COLO668 (cell line): ENCODE data around the gene KANSL1.
"Not testable (repeated sequence)": the region's sequence is repeated elsewhere in the genome, so short reads cannot be mapped to it uniquely, and the experiment has no call there.

Experiments
- DNase-seq: peaks from one replicate; lab custom pipeline; 2025; ENCODE audit not compliant: unreplicated experiment; lab: John Stamatoyannopoulos, UW

The KANSL1 gene, protein sequence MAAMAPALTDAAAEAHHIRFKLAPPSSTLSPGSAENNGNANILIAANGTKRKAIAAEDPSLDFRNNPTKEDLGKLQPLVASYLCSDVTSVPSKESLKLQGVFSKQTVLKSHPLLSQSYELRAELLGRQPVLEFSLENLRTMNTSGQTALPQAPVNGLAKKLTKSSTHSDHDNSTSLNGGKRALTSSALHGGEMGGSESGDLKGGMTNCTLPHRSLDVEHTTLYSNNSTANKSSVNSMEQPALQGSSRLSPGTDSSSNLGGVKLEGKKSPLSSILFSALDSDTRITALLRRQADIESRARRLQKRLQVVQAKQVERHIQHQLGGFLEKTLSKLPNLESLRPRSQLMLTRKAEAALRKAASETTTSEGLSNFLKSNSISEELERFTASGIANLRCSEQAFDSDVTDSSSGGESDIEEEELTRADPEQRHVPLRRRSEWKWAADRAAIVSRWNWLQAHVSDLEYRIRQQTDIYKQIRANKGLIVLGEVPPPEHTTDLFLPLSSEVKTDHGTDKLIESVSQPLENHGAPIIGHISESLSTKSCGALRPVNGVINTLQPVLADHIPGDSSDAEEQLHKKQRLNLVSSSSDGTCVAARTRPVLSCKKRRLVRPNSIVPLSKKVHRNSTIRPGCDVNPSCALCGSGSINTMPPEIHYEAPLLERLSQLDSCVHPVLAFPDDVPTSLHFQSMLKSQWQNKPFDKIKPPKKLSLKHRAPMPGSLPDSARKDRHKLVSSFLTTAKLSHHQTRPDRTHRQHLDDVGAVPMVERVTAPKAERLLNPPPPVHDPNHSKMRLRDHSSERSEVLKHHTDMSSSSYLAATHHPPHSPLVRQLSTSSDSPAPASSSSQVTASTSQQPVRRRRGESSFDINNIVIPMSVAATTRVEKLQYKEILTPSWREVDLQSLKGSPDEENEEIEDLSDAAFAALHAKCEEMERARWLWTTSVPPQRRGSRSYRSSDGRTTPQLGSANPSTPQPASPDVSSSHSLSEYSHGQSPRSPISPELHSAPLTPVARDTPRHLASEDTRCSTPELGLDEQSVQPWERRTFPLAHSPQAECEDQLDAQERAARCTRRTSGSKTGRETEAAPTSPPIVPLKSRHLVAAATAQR (N-terminal part only)

GRCh38 chr17:46193151-46193625, at the start of gene KANSL1:
Gene KANSL1, minus strand, starts transcription at chr17:46193429. Its CDS starts 21,286 bp downstream, at chr17:46172143.
- DNase-seq, result peak; percentile 90

DNA sequence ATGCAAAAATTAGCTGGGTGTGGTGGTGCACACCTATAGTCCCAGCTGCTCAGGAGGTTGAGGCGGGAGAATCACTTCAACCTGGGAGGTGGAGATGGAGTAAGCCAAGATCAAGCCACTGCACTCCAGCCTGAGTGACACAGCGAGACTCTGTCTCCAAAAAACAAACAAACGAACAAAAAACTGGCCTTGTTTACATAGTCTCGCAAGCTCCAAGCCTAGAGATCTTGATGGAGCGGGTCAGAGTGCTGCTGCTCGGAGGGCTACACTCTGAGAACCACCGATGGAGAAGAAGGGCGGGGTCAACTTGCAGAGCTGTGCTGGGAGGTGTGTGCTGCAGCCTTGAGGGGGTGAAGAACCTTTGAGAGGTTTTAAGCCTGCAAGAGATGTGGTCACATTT, 38.1 kb upstream of the KANSL1 start:
- DNase-seq, result not testable (repeated sequence)

GRCh38 chr17:46225274-46225794, 32.1 kb upstream of the KANSL1 start:
- peak; percentile 93 for DNase-seq

DNA sequence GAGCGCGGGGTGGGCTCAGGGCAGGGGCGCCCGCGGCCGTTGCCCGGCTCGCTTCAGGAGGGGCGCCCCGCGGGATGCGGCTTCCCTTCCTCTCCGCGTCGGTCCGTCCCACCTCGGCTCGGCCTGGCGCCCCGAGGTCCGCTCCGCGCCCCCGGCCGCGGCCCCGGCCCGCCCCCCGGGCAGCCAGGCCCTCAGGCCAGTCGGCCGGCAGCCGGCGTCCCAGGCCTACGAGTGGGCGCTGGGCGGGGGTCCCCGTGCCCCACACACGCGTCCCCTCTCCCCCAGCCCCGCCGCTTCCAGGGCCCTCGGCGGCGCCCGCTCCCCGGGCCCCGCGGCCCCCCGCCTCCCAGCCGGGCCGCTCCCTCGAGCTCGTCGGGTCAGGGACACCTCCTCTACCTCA, 31.6 kb upstream of the KANSL1 start:
- DNase-seq, result not testable (repeated sequence)

DNA sequence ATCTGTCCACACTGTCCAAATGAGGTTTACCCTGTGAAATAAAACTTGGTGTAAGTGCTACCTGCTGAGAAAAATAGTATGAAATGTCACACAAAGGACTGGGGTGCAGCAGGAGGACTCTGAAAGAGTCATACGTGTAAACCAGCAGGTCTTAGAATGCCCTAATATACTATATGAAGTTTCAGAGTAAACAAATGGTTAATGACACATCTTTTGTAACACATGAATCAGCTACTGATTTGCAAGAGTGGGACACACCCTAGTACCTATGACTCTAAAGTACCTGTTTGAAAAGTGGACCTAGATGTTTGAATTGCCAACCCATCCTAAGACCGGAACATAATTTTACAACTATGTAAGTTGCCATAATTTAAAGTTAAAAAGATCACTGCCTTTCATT, 29.8 kb upstream of the KANSL1 start:
- DNase-seq, result not testable (repeated sequence)

- no peak for DNase-seq
Observed at GRCh38 chr17:46216682-46217081, 23.5 kb upstream of the KANSL1 start.

GRCh38 chr17:46212634-46213435, 19.6 kb upstream of the KANSL1 start:
- DNase-seq, result peak; percentile 31

- DNase-seq, result no peak
Observed at GRCh38 chr17:46208997-46209396, 15.8 kb upstream of the KANSL1 start.

DNA sequence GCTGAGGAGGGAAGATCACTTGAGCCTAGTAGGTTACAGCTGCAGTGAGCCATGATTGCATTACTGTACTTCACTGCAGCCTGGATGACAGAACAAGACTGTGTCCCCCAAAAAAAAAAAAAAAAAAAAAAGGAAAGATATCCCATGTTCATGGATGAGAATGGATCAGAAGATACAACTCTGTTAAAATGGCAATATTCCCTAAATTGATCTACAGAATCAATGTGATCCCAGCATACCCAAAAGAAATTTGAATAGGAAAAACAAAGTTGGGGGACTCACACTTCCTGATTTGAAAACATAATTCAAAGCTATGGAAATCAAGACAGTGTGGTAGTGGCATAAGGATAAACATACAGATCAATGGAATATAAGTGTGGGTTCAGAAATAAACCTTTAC, 12.7 kb upstream of the KANSL1 start:
- DNase-seq, result no peak

GRCh38 chr17:46202424-46202823, 9.2 kb upstream of the KANSL1 start:
- DNase-seq, result no peak

GRCh38 chr17:46201491-46201890, 8.3 kb upstream of the KANSL1 start:
- no peak for DNase-seq

GRCh38 chr17:46200197-46200596, 7.0 kb upstream of the KANSL1 start:
- DNase-seq, result no peak

GRCh38 chr17:46199379-46199778, 6.2 kb upstream of the KANSL1 start:
- DNase-seq, result no peak

DNA sequence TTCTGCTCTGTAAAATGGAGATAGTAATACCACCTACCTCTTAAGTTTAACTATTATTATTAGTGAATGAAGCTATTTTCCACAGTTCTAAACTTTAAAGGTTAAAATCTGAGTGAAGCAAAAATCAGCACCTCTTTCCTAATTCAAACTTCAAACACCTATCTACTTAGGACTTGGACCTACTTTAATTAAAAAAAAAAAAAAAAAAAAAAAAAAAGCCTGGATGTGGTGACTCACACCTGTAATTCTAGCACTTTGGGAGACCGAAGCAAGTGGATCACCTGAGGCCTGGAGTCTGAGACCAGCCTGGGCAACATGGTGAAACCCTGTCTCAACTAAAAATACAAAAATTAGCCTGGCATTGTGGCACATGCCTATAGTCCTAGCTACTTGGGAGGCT, 5.0 kb upstream of the KANSL1 start:
- no peak for DNase-seq

DNA sequence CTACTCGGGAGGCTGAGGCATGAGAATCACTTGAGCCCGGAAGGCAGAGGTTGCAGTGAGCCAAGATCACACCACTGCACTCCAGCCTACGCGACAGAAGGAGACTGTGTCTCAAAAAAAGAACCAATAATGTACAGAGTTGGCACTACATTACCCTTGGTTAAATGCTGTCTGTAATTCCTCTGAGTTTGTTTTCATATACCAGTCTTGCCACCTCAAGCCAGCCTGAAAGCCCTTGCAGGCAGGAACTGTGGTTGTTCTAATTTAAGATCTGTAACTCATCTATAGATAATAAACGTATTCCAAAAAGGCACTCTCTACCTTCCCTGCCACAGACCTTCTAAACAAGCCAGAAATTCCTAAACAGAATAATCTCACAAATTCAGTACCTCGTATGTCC, 4.3 kb upstream of the KANSL1 start:
- DNase-seq, result no peak

DNA sequence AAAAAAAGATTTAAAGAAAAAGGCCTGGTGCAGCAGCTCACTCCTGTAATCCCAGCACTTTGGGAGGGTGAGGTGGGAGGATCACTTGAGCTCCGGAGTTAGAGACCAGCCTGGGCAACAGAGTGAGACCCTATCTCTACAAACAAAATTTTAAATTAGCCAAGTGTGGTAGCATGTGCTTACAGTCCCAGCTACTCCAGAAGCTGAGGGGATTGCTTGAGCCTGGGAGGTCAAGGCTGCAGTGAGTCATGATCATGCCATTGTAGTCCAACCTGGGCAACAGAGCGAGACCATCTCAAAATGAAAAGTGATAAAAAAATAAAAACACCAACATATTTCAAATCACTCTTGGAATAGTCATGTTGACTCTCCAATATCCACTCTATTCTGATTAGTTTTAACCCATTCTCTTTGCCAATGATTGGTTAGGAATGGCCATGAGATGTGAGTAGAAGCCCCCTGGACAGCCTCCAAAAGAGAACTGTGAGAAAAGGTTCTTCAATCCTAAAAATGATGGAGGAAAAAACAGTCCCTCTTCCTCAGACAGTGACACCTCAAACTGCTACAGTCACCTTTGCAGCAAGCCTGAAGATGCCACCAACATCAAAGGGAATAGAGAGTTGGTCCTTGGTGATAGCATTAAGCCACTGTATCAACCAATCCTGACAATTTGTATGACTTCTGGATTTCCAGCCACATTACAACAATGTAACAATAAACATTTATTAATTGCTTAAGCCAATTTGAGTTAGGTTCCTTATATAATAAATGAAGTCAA, 2.9 kb upstream of the KANSL1 start:
- DNase-seq, result no peak

DNA sequence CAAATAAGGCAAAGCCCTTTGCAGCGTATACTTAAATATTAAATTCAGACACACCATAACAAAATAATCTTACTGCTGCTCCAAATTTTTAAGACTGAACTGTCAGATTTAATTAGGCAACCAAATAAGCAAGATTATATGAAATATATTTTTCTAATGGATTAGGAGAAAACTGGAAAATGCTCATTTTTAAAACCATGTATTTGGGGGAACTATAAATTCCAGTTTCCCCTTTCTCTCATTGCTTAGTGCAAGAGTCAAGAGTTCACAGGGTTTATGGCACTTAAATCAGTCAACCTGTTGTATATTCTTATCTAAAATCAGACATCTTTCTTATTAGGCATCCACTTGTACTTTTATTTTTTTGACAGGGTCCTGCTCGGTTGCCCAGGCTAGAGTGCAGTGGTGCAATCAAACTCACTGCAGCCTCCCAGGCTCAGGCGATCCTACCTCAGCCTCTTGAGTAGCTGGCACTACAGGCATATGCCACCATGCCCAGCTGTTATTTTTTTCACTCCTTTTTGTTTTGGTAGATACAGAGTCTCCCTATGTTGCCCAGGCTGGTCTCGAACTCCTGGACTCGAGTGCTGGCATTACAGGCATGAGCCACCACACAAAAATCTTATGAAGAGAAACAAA, 2.1 kb upstream of the KANSL1 start:
- no peak for DNase-seq

- DNase-seq, result peak; percentile 4
Observed at GRCh38 chr17:46194393-46195216, 1.4 kb upstream of the KANSL1 start.
